ENCODE results near the gene NCF4. TPM values are rescaled to one million over a fixed set of nuclear protein-coding genes. Genes with fewer than 3 reads are reported as not detected.

The NCF4 gene
- total RNA-seq, 2 donors from 2014 or later, result 4.4 to 8.5 TPM

DNA sequence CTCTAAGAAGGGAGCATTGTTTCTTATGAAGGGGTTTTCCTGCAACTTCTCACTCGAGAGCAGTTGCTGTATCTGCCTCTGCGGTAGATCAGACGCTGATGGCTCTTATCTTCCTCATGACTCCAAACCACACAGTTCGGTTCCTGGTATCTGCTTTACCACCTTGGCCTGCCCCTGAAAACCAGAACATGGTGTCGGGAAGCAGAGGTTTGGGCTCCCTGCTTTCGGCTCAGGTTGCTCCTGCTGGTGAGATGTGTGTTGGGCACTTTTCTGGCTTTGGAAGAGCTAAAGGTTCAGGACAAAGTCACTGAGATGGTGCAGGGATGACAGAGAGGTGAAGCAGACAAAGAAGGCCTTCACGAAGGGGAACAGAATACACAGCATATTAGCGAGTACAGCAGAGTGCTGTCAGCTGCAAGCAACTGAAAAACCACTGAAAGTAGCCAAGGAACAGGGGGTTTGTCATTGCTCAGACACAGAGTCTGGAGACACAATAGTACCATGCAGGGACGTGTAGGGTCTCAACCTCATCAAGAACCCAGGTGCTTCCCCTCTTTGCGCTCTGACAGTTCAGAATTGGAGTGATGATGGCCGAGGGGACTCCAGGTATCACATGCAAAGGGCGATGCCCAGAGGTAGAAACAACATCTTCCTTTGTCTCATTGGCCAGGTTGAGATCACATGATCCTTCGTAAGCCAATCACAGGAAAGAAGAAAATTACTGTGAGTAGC, 40.8 kb downstream of the NCF4 start:
- H3K4me1 ChIP-seq, result no peaks in the 10 kb centered on the region
- H3K36me3 ChIP-seq, result no peaks in the 10 kb centered on the region
- no peaks in the 10 kb centered on the region for H3K27me3 ChIP-seq
- intact Hi-C loops (cut with DNase I), result no loop called here
- DNase-seq, result no peak
- no peak overlapping the region for H3K27ac ChIP-seq
- H3K9ac ChIP-seq (ENCODE audit: low read depth in 2 of 2, low read length in 2 of 2), result no peak overlapping the region
- H3K9me3 ChIP-seq, result no peaks in the 10 kb centered on the region
- H3K4me3 ChIP-seq, result no peak overlapping the region
- TF ChIP-seq, protein P1, sequence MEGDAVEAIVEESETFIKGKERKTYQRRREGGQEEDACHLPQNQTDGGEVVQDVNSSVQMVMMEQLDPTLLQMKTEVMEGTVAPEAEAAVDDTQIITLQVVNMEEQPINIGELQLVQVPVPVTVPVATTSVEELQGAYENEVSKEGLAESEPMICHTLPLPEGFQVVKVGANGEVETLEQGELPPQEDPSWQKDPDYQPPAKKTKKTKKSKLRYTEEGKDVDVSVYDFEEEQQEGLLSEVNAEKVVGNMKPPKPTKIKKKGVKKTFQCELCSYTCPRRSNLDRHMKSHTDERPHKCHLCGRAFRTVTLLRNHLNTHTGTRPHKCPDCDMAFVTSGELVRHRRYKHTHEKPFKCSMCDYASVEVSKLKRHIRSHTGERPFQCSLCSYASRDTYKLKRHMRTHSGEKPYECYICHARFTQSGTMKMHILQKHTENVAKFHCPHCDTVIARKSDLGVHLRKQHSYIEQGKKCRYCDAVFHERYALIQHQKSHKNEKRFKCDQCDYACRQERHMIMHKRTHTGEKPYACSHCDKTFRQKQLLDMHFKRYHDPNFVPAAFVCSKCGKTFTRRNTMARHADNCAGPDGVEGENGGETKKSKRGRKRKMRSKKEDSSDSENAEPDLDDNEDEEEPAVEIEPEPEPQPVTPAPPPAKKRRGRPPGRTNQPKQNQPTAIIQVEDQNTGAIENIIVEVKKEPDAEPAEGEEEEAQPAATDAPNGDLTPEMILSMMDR (IDR thresholded peaks at IDR 0.05), result no peak

DNA sequence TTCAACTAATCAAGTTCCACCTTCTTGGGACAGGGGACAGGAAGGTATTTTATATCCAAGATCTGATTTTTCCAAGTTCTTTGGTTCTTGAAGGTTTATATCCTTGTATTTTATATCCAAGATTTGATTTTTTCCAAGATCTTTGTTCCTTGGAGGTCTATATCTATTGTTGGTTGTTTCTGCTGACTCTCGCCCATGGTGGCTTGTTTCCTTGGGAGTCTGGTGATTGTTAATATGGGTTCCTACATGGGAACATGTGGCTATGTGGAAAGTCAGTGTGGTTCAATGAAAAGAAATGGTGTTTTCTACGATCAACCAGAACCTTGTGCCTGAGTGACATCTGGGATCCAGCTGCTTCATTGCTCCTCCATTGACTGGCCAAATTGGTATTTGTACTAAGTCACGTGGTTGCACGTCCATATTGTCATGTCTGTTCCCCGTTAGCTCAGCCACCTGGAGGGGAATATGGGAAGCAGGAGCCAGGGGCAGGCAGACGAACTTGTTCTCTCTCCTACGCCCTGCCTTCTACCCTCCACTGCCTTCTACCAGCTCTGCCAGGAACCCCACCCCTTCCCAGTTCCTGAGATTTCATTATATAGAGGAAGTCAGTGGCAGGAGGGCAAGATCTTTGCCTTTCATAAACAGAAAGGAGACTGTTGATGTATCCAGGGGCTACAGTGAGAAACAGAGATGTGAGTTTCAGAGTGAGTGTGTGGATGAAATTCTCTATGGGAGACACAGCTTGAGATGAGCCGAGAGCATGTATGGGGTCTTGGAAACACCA, 41.5 kb downstream of the NCF4 start:
- no peaks in the 10 kb centered on the region for H3K4me1 ChIP-seq
- no peak overlapping the region for H3K9ac ChIP-seq (ENCODE audit: low read depth in 2 of 2, low read length in 2 of 2)
- H3K27me3 ChIP-seq, result no peaks in the 10 kb centered on the region
- no peak overlapping the region for H3K27ac ChIP-seq
- no peaks in the 10 kb centered on the region for H3K36me3 ChIP-seq
- no peaks in the 10 kb centered on the region for H3K9me3 ChIP-seq
- no peak for DNase-seq
- intact Hi-C loops (cut with DNase I), result no loop called here
- H3K4me3 ChIP-seq, result no peak overlapping the region
- TF ChIP-seq, protein P1 (IDR thresholded peaks at IDR 0.05), result no peak

DNA sequence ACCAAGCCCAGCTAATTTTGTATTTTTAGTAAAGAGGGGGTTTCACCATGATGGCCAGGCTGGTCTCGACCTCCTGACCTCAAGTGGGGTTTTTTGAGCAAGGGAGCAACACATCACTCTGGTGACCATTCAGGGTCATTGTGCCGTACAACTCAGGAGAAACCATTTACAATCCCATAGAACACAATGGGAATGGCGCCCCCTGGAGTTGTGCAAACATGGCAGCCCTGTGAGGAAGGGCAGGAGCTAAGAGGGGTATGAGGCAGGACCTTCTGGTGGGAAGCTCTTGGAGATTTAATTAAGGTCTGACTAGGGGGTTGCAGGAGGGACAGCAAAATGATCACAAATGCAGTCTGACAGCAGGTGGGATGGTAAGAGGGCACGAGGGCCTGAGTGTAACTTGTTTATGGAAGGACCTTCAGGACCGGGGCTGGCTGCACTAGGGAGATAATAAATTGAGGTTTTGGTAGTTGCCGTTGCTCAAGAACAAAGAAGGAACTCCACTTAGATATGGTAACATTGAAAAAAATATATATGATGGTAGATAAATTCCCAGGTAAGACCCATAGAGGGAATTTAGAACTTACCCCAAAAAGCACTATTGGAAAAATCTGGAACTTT, 43.6 kb downstream of the NCF4 start:
- TF ChIP-seq, protein P1 (IDR thresholded peaks at IDR 0.05), result no peak
- Histone ChIP-seq H3K36me3 (no peaks in the 10 kb centered on the region), H3K9me3 (no peaks in the 10 kb centered on the region), H3K27ac (no peak overlapping the region), H3K4me1 (no peaks in the 10 kb centered on the region), H3K4me3 (no peak overlapping the region), H3K9ac (ENCODE audit: low read depth in 2 of 2, low read length in 2 of 2) (no peak overlapping the region), H3K27me3 (no peaks in the 10 kb centered on the region)
- DNase-seq, result no peak
- intact Hi-C loops (cut with DNase I), result no loop called here

DNA sequence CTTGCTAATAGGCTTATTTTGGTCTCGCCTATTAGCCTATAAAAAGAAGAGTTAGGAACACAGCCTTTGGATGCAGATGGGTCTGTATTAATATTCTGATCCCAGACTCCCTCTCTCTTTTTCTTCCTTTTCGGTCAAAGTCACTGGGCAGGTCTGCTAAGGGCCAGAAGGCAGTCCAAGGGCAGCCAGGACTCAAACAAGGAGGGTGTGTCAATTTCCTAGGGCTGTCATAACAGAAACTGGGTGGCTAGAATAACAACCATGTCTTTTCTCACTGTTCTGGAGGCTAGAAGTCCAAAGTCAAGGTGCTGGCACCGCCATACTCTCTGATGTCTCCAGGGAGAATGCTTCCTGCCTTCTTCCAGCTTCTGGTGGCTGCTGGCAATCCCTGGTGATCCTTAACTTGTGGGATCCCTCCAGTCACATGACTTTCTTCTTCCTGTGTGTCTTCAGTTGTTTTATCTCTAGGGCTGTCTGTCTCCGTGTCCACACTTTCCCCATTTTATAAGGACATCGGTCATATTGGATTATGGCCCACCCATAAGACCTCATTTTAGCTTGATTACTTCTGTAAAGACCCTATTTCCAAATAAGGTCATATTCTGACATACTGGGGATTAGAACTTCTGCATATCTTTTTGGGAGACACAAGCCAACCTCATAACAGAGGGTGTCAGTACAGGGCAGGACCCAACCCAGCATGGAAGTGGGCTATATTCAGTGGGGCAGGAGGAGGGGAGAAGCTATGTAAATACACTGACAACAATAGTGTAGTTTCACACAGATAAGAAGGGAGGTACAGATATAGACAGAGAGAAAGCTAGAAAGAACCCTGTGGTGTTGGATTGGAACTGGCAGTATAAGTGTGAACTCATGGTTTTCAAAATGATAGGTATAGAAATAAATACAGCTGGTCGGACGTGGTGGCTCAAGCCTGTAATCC, 46.7 kb downstream of the NCF4 start:
- Histone ChIP-seq H3K4me1 (no peaks in the 10 kb centered on the region), H3K27ac (no peak overlapping the region), H3K4me3 (no peak overlapping the region), H3K9ac (ENCODE audit: low read depth in 2 of 2, low read length in 2 of 2) (no peak overlapping the region), H3K27me3 (no peaks in the 10 kb centered on the region), H3K9me3 (no peaks in the 10 kb centered on the region), H3K36me3 (no peaks in the 10 kb centered on the region)
- intact Hi-C loops (cut with DNase I), result no loop called here
- TF ChIP-seq, protein P1 (IDR thresholded peaks at IDR 0.05), result no peak
- no peak for DNase-seq

DNA sequence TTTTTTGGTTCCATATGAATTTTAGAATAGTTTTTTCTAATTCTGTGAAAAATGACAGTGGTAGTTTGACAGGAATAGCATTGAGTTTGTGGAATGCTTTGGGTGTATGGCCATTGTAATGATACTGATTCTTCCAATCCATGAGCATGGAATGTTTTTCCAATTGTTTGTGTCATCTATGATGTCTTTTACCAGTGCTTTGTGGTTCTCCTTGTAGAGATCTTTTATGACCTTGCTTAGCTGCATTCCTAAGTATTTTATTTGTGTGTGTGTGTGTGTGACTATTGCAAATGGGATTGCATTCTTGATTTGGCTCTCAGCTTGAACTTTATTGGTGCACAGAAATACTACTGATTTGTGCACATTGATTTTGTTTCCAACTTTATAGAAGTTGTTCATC, 49.7 kb downstream of the NCF4 start:
- TF ChIP-seq, protein P1 (IDR thresholded peaks at IDR 0.05), result no peak
- no peak for DNase-seq
- Histone ChIP-seq H3K4me1 (no peaks in the 10 kb centered on the region), H3K27ac (no peak overlapping the region), H3K27me3 (no peaks in the 10 kb centered on the region), H3K36me3 (no peaks in the 10 kb centered on the region), H3K9ac (ENCODE audit: low read depth in 2 of 2, low read length in 2 of 2) (no peak overlapping the region), H3K4me3 (no peak overlapping the region), H3K9me3 (no peaks in the 10 kb centered on the region)
- intact Hi-C loops (cut with DNase I), result no loop called here

Data from colonic mucosa (tissue), 4 donors.